Colon (tissue), 2 donors: Measurements from ENCODE around the gene ASPM.
"Not testable (repeated sequence)": the region's sequence is repeated elsewhere in the genome, so short reads cannot be mapped to it uniquely, and the experiment has no call there.

ENCODE experiments used
- FAIRE-seq: peaks from 2 replicates; lab custom pipeline; 2012; peaks lifted over from hg19 to GRCh38; lab: Jason Lieb, UNC
- donor health status: control.
- donor health status: control.

Gene ASPM

DNA sequence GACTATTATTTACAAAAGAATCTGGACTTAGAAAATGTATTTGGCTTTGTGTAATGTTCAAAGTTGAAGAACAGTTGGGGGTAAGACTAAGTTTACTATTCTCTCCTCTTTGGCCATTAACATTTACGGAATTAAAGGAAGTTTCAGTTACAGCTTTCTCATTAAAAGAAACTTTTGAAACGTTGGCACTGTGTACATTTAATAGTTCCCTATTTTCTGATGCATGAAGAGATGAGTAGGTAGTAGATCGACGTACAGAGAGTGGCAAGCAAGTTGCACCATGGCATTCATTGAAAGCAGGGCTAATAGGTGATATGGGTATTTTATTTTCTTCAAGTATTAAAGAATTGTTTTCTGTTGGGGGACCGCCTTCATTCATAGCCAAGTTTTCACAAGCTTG lies 3.2 kb downstream of the ASPM start:
- FAIRE-seq: no peak

DNA sequence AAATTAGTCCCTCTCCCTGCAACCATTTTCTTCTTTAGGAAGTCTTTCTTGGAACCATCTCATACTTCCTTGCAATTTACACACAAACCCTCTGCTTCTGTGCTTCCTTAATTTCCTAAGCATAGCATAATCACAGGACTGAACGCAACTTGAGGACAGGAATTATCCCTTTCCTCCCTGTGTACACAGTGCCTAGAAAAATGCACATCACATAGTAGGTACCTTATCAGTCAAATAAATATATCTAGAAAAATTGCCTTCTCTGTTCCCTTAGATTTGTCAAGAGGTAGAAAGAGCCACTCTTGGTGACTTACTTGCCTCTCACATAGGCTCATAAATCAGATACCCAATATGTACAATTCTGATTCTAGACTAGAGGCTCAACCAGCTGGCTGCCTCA lies 4.9 kb downstream of the ASPM start:
- no peak for FAIRE-seq

DNA sequence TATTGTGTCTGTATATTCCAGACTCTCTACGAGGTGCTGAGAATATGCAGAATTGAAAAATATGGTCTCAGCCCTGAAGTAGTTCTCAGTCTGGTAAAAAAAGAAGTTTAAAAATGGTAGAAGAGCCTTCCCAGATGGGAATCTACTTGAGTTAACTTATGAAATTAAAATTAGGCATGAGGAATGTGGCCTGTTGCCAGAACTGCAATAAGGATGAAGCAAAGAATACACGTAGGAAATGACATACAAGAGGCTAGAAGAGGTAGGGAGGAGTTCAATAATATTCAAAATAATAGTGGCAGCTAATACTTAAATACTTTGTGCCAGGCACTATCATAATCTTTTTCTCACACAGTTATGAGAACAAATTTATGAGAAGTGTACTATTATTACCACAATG lies 6.3 kb downstream of the ASPM start:
- no peak for FAIRE-seq

DNA sequence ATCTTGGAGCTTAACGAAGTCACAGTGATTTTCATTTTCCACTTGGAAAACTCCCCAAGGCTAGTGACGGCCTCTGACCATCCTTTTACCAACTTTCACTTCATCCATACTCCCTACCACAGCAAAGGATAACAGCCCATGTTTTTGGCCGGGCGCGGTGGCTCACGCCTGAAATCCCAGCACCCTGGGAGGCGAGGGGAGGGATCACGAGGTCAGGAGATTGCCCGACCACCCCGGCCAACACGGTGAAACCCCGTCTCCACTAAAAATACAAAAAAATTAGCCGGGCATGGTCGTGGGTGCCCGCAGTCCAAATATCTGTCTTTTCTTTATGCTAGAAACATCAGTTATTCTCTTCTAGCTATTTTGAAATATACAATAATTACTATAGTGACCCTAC lies 7.3 kb downstream of the ASPM start:
- FAIRE-seq: no peak

DNA sequence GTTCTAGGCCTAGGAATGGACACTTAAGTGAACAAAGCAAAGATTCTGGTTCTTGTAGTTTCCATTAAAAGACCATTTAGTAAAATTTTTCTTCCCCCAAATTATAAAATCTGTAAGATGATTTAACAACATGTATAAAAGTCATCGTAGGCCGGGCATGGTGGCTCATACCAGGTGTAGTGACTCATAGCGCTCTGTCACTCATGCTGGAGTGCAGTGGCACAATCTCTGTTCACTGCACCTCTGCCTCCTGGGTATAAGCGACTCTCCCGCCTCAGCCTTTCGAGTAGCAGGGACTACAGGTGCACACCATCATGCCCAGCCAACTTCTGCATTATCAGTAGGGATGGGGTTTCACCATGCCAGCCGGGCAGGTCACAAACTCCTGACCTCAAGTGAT lies 9.1 kb downstream of the ASPM start:
- no peak for FAIRE-seq

DNA sequence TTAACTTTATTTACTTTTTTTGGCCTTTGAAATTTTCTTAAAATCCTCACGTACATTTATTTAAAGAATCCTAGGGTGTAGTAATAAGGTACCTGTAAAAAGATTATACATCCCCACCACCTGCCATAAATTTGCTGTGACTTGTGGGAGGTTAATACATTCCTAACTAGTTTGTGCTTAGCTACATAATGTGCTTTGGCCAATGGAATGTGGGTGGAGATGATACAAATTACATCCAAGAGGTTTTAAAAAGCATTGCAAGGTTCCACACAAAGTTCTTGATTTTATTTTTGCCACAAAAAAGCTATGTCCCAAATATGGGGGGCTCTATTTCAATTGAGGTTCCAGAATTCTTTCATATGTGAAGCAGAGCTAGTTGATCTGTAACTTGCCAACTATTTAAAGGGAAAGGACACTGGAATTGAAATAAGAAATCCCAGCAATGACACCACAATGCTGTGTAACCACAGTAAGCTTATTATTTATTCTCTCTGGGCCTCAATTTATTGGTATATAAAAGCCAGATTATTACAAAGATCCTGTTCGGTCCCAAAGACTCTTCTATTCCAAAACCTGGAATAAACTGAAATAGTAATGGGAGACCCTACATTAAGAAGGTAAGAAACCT lies 15.7 kb downstream of the ASPM start:
- no peak for FAIRE-seq

DNA sequence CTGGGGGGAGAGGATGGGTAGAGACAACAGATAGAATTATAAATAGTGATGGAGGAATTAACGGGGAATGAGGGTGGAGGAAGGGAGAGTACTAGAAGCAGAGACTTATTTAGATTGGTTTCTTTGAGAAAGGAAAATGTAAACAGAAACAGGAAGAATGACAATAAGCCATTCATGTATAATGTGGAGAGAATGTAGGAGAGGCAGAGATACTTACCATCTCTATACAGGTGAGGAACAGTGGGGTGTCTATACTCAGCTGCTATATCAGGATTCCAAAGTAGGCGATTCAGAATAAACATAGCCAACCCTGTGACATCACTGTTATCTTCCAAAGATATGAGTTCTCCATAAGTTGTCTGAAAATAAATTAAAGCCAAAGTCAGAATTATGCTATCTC lies 16.8 kb downstream of the ASPM start:
- no peak for FAIRE-seq

- FAIRE-seq: no peak
Observed at GRCh38 chr1:197127246-197127912, 19.1 kb downstream of the ASPM start.

DNA sequence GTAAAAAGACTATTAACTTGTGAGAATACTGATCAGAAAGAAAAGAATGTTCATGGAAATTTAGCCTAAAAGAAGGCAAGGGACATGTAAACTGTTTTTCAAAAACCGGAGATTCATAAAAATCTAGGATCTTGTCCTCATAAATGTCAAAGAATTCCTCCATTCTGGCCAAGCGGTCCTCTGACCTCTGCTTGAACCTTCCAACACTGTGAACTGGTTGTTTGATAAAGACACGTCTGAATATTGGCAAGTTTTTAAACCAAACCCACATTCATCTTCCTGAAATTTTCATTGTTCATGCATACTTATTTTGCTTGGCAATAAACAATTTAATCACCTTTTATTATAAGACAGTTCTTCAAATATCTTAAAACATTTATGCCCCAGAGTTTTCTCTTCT lies 19.8 kb downstream of the ASPM start:
- FAIRE-seq: no peak

- no peak for FAIRE-seq
Observed at GRCh38 chr1:197124376-197124775, 22.1 kb downstream of the ASPM start.

DNA sequence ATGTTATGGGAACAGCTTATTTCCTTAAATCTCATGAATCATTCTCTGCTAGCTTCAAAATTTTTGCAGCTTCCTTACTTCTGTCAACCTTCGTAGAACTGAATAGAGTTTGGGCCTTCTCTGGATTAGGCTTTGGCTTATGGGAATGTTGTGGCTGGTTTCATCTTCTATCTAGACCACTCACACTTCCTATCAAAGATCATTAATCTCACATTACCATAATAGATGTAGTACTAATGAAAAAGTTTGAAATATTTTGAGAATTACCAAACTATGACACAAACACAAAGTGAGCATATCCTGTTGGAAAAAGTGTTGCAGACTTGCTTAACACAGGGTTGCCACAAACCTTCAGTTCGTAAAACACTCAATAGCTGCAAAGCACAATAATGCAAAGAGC lies 30.3 kb downstream of the ASPM start:
- no peak for FAIRE-seq

DNA sequence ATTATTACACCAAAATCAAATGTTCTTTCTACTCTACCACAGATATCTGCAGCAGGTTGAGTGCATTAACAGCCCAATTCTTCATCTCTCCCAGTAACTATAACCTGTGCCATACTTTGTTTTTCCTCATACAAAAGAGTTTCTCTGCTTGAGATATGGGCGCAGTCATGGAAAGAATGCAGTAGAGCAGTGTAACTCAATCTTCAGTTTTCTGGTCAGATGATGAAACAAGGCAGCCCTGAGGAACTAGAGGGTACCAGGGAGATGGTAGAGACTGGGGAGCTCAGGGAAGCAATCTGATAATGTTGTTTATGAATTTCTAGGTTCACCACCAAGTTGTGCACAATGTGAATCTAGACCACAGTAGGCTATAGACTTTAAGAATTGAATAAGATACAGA lies 39.6 kb downstream of the ASPM start:
- FAIRE-seq: no peak

- FAIRE-seq: no peak
Observed at GRCh38 chr1:197103300-197103699, 43.2 kb downstream of the ASPM start.

GRCh38 chr1:197101978-197102377 lies 44.5 kb downstream of the ASPM start:
- no peak for FAIRE-seq

DNA sequence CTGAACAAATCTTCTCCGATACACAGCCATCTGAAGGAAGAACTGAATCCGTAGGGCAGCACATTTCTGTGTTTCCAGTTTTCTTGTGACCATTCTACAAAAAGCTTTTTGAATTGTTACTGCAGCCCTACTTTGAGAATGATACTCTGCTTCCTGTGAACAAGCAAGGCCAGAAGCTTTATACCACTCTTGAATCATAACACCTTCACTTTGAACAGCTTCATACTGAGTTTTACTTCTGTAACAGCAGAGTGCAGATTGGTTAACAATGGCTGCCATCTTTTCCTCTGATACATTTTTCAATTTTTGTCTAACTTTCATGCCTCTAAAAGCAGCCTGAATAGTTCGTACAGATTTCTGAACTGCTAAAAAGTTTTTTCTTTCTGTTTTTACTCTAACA lies 45.8 kb downstream of the ASPM start:
- FAIRE-seq: no peak

DNA sequence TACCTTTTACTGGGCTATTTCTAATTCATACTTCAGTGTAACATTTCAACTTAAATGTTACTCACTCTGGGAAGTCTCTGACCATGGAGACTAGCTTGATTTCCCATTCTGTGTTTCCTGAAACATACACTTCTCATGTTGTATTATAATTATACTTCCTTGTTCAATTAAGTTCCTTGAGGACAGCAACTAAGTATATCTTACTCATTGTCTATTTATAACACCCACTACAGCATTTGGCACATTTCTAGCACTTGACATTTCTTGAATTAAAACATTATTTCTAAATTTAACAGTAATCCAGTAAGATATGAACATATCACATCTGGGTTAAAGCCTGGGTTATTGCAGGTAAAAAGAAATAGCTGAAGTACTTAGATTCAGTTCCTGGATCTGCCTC lies 47.0 kb downstream of the ASPM start:
- no peak for FAIRE-seq

- not testable (repeated sequence) for FAIRE-seq
Observed at GRCh38 chr1:197096971-197097370, 49.5 kb downstream of the ASPM start.

DNA sequence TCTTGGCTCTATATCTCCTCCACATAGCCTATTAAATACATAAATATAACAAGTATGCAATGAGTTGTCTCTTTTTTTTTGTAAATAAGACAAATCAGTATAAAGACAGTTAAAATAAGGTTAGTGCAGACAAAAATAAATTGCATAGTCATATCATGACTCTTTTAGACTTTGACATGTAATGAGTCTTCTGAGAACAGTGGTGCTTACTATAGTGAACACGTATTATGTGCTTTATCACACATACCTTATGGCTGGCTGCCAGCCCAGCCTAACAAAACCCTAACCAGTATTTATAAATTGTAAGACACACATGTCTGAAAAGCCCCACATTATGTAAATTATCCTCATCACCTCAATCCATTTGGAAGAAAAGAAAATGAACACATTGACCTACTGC lies 50.3 kb downstream of the ASPM start:
- no peak for FAIRE-seq

GRCh38 chr1:197093226-197093885 lies 53.1 kb downstream of the ASPM start:
- FAIRE-seq: no peak

DNA sequence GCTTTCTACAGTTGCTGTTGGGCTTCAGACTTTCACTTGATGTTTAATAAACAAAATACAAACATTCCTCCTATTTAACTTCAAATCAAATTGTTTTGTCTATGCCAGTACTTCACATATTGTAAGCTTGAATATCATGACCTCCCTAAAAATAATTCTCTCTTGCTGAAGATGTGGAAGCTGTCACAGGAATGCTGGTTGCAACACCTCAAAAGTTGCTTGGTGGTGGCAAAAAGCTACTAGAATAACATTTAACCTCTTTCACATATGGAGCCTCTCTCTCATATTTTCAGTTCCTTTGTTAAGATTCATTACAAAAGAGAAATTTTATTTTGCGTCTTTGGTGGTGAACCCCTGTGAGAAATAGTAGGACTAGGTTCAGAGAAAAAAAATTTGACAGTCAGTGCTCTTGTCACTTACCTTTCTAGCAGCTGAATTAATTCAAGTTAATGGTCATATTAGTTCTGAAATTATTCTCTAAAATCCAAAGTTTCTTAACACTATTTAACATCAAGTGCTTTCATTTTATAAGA lies 53.9 kb downstream of the ASPM start:
- no peak for FAIRE-seq

GRCh38 chr1:197083474-197083873 lies 63.0 kb downstream of the ASPM start:
- no peak for FAIRE-seq

DNA sequence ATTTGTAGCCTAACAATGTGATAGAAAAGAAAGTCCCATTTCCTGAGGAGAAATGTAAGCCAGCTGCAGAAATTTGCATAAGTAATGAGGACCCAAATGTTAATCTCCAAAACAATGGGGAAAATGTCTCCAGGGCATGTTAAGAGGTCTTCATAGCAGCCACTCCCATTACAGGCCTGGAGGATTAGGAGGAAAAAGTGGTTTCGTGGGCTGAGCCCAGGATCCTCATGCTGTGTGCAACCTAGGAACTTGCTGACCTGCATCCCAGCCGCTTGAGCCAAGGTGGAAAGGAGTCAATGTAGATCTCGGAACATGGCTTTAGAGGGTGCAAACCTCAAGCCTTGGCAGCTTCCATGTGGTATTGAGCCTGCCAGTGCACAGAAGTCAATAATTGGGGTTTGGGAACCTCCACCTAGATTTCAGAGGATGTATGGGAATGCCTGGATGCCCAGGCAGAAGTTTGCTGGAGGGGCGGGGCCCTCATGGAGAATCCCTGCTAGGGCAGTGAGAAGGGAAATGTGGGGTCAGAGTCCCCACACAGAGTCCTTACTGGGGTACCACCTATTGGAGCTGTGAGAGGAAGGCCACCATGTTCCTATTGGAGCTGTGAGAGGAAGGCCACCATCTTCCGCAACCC lies 65.2 kb downstream of the ASPM start:
- FAIRE-seq: no peak

- FAIRE-seq: no peak
Observed at GRCh38 chr1:197080323-197080722, 66.1 kb downstream of the ASPM start.
